Measurements from ENCODE around the gene PSMD3.
A peak's percentile ranks its signal among the peaks of the same experiment; 100 is the strongest.

DNA sequence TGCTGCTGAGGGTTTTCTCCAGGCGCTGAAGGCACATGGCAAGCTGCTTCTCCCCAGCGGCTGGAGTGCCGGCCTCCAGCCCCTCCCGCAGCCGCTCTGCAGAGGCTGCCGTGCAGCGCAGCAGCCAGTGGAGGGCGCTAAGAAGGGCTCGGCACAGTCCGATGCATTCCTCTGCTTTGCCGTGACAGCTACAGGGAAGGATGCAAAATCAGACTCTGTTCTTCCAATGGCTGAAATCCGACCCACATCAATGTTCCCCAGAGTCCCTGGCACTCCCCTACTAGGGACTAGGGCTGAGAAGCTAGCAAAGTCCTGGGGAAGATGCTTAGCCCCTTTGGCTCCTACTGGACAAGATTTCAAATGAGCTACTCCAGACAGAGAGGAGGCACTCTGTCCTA, 54.6 kb downstream of the PSMD3 start:
- TF ChIP-seq, protein P1, sequence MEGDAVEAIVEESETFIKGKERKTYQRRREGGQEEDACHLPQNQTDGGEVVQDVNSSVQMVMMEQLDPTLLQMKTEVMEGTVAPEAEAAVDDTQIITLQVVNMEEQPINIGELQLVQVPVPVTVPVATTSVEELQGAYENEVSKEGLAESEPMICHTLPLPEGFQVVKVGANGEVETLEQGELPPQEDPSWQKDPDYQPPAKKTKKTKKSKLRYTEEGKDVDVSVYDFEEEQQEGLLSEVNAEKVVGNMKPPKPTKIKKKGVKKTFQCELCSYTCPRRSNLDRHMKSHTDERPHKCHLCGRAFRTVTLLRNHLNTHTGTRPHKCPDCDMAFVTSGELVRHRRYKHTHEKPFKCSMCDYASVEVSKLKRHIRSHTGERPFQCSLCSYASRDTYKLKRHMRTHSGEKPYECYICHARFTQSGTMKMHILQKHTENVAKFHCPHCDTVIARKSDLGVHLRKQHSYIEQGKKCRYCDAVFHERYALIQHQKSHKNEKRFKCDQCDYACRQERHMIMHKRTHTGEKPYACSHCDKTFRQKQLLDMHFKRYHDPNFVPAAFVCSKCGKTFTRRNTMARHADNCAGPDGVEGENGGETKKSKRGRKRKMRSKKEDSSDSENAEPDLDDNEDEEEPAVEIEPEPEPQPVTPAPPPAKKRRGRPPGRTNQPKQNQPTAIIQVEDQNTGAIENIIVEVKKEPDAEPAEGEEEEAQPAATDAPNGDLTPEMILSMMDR (IDR thresholded peaks at IDR 0.05; ENCODE audit: low read depth, low read length), result peak; percentile 57
- no peak for TF ChIP-seq EZH2phosphoT487 (IDR thresholded peaks at IDR 0.05; ENCODE audit: low read depth)
